Coronary artery (tissue), 2 donors: ENCODE data around the gene SF3A1.

Source experiments
- DNase-seq: peaks from one replicate; pipeline ENCODE4 v3.0.0-alpha.2; 2017; ENCODE audit warnings: low spot score
- H3K27ac ChIP-seq, 2 donors: fragments of 200-600 bp; sonication (generic); one replicate each; pipeline ENCODE4 v1.5.1; 2016 to 2019
- H3K4me3 ChIP-seq: fragments of 200-600 bp; sonication (generic); 2 replicates; pipeline ENCODE4 v1.5.1; 2016; ENCODE audit warnings: mild to moderate bottlenecking, moderate library complexity
- CTCF ChIP-seq: fragments of 200-600 bp; sonication (generic); IDR thresholded peaks from one replicate; pipeline ENCODE4 v1.5.1; 2019; ENCODE audit warnings: antibody characterized with exemption

SF3A1 gene

GRCh38 chr22:30282616-30283046 is 74.1 kb downstream of the SF3A1 start:
- TF ChIP-seq CTCF = no peak
- Histone ChIP-seq H3K4me3 (no peak overlapping the region), H3K27ac (no peak overlapping the region)
- no peak for DNase-seq
